ENCODE measurements around the gene YBEY. TPM values are rescaled to one million over a fixed set of nuclear protein-coding genes. Genes with fewer than 3 reads are reported as not detected.
"Not testable (repeated sequence)": the region's sequence is repeated elsewhere in the genome, so short reads cannot be mapped to it uniquely, and the experiment has no call there.

Gene YBEY
- total and polyA plus RNA-seq, 8 donors = 4.4 to 15.3 (median 6.8) TPM

DNA sequence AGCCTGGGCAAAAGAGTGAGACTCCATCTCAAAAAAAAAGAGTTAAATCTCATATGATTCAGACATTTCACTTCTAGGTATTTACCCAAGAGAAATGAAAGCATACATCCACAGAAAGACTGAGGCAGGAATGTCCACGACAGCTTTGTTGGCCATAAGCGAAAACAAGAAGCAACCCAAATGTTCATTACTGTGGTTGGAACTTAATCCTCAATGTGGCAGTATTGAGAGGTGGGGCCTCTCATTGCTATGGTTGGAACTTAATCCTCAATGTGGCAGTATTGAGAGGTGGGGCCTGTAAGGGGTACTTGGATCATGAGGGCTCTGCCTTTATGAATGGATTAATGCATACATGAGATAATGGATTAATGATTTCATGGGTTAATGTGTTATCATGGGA lies 22.3 kb downstream of the YBEY start:
- WGBS, 2 donors = 95 to 96% methylated on average over 2 of the region's 2 CpGs
- no peak overlapping the region for H3K4me3 ChIP-seq
- intact Hi-C loops (cut with DNase I) = no loop called here
- H3K27me3 ChIP-seq = no peaks in the 10 kb centered on the region
- no peak for ATAC-seq
- DNase-seq = no peak
- no peak for FAIRE-seq
- H3K4me1 ChIP-seq = no peaks in the 10 kb centered on the region
- no peaks in the 10 kb centered on the region for H3K9me3 ChIP-seq
- H3K36me3 ChIP-seq = no peaks in the 10 kb centered on the region
- no peak overlapping the region for H3K27ac ChIP-seq
- TF ChIP-seq, protein P1, sequence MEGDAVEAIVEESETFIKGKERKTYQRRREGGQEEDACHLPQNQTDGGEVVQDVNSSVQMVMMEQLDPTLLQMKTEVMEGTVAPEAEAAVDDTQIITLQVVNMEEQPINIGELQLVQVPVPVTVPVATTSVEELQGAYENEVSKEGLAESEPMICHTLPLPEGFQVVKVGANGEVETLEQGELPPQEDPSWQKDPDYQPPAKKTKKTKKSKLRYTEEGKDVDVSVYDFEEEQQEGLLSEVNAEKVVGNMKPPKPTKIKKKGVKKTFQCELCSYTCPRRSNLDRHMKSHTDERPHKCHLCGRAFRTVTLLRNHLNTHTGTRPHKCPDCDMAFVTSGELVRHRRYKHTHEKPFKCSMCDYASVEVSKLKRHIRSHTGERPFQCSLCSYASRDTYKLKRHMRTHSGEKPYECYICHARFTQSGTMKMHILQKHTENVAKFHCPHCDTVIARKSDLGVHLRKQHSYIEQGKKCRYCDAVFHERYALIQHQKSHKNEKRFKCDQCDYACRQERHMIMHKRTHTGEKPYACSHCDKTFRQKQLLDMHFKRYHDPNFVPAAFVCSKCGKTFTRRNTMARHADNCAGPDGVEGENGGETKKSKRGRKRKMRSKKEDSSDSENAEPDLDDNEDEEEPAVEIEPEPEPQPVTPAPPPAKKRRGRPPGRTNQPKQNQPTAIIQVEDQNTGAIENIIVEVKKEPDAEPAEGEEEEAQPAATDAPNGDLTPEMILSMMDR (IDR thresholded peaks at IDR 0.05) = no peak

DNA sequence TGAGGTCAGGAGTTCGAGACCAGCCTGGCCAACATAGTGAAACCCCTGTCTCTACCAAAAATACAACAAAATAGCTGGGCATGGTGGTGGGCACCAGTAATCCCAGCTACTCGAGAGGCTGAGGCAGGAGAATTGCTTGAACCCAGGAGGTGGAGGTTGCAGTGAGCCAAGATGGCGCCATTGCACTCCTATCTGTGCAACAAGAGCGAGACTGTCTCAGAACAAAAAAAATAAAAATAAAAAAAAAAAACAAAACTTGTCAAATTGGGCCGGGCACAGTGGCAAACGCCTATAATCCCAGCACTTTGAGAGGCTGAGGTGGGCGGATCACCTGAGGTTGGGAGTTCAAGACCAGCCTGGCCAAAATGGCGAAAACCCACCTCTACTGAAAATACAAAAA lies 24.1 kb downstream of the YBEY start:
- FAIRE-seq; ATAC-seq; intact Hi-C loops (cut with DNase I); H3K4me1 ChIP-seq; DNase-seq; H3K27ac ChIP-seq; H3K27me3 ChIP-seq; H3K9me3 ChIP-seq; H3K36me3 ChIP-seq; H3K4me3 ChIP-seq: not testable (repeated sequence)
- WGBS, 2 donors = 95 to 98% methylated on average over 8 of the region's 8 CpGs

DNA sequence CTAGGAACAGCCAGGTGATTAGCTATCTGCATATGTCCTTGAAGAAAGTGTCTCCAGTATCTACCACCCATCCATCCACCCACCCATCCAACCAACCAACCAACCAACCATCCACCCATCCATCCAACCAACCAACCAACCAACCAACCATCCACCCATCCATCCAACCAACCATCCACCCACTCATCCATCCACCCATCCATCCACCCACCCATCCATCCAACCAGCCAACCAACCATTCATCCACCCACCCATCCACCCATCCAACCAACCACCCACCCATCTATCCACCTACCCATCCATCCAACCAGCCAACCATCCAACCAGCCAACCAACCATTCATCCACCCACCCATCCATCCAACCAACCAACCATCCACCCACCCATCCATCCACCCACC lies 25.4 kb downstream of the YBEY start:
- no peak overlapping the region for H3K4me3 ChIP-seq
- intact Hi-C loops (cut with DNase I) = no loop called here
- ATAC-seq (no peak), DNase-seq (no peak), FAIRE-seq (no peak)
- no peaks in the 10 kb centered on the region for H3K9me3 ChIP-seq
- TF ChIP-seq, protein P1 (IDR thresholded peaks at IDR 0.05) = no peak
- H3K27ac ChIP-seq = no peak overlapping the region
- no peaks in the 10 kb centered on the region for H3K36me3 ChIP-seq
- H3K4me1 ChIP-seq = no peaks in the 10 kb centered on the region
- no peaks in the 10 kb centered on the region for H3K27me3 ChIP-seq

DNA sequence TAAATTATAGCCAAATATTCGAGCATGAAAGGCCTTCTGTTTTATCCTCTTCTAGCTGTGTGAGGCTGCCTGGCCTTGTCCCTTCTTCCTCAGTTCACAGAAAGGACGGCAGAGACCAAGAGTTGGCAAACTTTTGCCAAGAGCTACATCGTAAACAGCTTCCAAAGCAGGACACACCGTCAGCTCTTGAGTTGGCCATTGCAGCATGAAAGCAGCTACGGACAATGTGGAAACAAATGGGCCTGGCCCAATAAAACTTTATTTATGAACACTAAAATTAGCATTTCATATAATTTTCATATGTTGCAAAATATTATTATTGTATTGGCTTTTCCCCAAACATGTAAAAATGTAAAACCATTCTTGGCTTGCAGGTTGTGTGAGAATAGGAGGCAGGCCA lies 26.8 kb downstream of the YBEY start:
- TF ChIP-seq, protein P1 (IDR thresholded peaks at IDR 0.05) = no peak
- ATAC-seq = no peak
- Histone ChIP-seq H3K27me3 (no peaks in the 10 kb centered on the region), H3K4me3 (no peak overlapping the region), H3K4me1 (no peaks in the 10 kb centered on the region), H3K27ac (no peak overlapping the region), H3K9me3 (no peaks in the 10 kb centered on the region), H3K36me3 (no peaks in the 10 kb centered on the region)
- FAIRE-seq = no peak
- intact Hi-C loops (cut with DNase I) = no loop called here
- no peak for DNase-seq
- 95 to 96% methylated on average over 5 of the region's 5 CpGs for WGBS, 2 donors

DNA sequence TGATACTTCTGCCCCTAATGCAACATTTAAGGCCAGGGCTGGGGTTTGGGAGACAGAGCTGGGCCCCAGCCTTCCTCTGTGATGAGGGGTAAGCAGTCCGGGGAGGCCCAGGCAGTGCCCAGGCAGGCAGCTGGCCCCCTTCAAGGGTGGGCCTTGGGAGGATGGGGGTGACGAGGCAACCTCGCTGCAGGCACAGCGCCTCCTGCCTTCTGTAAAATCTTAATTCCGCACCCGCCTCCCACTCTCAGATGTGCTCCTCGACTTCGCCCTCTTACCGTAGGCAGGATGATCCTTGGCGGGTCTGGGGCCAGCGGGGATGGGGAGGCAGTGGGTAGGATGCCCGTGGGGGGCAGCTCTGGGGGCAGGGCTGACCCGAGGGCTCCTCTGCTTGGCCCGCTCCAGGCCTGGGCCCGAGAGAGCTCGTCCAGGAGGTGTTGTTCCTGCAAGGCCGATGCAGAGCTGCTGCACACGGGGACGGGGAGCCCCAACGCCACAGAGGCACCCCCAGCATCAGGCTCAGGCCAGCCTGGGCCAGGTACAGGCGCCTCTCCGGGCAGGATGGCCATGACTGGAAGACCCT lies 28.4 kb downstream of the YBEY start:
- no peaks in the 10 kb centered on the region for H3K36me3 ChIP-seq
- WGBS, 2 donors = 95 to 96% methylated on average over 20 to 22 of the region's 22 CpGs
- TF ChIP-seq, protein P1 (IDR thresholded peaks at IDR 0.05) = no peak
- no peaks in the 10 kb centered on the region for H3K27me3 ChIP-seq
- FAIRE-seq (no peak), ATAC-seq (no peak), DNase-seq (peak in 1 of 6 donors; percentile 57)
- H3K4me1 ChIP-seq = no peaks in the 10 kb centered on the region
- no peaks in the 10 kb centered on the region for H3K9me3 ChIP-seq
- H3K27ac ChIP-seq = no peak overlapping the region
- intact Hi-C loops (cut with DNase I) = no loop called here
- no peak overlapping the region for H3K4me3 ChIP-seq
